Measurements from ENCODE around the gene UBE2G1. TPM values are rescaled to one million over a fixed set of nuclear protein-coding genes. Genes with fewer than 3 reads are reported as not detected.

The UBE2G1 gene
- total and polyA plus RNA-seq, 4 donors = 8.0 to 47.5 (median 34.4) TPM

DNA sequence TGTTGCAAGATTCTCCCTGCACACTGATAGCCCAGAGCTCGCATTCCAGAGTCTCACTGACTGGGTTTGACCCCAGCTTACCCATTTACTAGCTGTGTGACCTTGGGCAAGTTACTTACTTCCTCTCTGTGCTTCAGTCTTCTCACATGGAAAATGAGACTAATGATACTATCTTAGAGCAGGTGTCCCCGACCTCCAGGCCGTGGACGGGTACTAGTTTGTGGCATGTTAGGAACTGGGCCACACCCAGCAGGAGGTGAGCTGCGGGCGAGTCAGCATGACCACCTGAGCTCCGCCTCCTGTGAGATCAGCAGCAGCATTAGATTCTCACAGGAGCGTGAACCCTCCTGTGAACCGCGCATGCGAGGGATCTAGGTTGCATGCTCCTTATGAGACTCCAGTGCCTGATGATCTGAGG is 118.5 kb downstream of the UBE2G1 start:
- DNase-seq (no peak), ATAC-seq (ENCODE audit: insufficient read depth, low FRiP score) (no peak)
- Histone ChIP-seq H3K9ac (ENCODE audit: insufficient read depth in 1 of 2, low read length in 2 of 2) (no peak overlapping the region), H3K27ac (ENCODE audit: low read depth in 1 of 2, low read length in 1 of 2) (peak overlapping the region in 1 of 2 donors; percentile 57), H3K4me1 (ENCODE audit: control insufficient read depth in 5 of 5, insufficient read depth in 5 of 5, low read length in 5 of 5) (peaks cover 4 to 13% (median 5%) of the 10 kb centered on the region in 5 donors), H3K36me3 (ENCODE audit: control insufficient read depth in 4 of 4, insufficient read depth in 4 of 4, low read length in 4 of 4) (peaks cover 0 to 4% (median under 1%) of the 10 kb centered on the region in 4 donors), H3K27me3 (ENCODE audit: control insufficient read depth in 3 of 3, insufficient read depth in 3 of 3, low read length in 2 of 3) (no peaks in the 10 kb centered on the region), H3K9me3 (ENCODE audit: control insufficient read depth in 4 of 4, insufficient read depth in 3 of 4, low read length in 3 of 4) (no peaks in the 10 kb centered on the region), H3K4me3 (no peak overlapping the region)
- 80 to 88% methylated on average over 11 of the region's 11 CpGs for WGBS, 2 donors
- TF ChIP-seq, protein P1, sequence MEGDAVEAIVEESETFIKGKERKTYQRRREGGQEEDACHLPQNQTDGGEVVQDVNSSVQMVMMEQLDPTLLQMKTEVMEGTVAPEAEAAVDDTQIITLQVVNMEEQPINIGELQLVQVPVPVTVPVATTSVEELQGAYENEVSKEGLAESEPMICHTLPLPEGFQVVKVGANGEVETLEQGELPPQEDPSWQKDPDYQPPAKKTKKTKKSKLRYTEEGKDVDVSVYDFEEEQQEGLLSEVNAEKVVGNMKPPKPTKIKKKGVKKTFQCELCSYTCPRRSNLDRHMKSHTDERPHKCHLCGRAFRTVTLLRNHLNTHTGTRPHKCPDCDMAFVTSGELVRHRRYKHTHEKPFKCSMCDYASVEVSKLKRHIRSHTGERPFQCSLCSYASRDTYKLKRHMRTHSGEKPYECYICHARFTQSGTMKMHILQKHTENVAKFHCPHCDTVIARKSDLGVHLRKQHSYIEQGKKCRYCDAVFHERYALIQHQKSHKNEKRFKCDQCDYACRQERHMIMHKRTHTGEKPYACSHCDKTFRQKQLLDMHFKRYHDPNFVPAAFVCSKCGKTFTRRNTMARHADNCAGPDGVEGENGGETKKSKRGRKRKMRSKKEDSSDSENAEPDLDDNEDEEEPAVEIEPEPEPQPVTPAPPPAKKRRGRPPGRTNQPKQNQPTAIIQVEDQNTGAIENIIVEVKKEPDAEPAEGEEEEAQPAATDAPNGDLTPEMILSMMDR (IDR thresholded peaks at IDR 0.05; ENCODE audit: control extremely low read depth, extremely low read depth) = no peak

GRCh38 chr17:4247361-4247970 is 119.0 kb downstream of the UBE2G1 start:
- Histone ChIP-seq H3K36me3 (ENCODE audit: control insufficient read depth in 4 of 4, insufficient read depth in 4 of 4, low read length in 4 of 4) (peaks cover 0 to 4% (median under 1%) of the 10 kb centered on the region in 4 donors), H3K4me1 (ENCODE audit: control insufficient read depth in 5 of 5, insufficient read depth in 5 of 5, low read length in 5 of 5) (peaks cover 4 to 13% (median 5%) of the 10 kb centered on the region in 5 donors), H3K9me3 (ENCODE audit: control insufficient read depth in 4 of 4, insufficient read depth in 3 of 4, low read length in 3 of 4) (no peaks in the 10 kb centered on the region), H3K27me3 (ENCODE audit: control insufficient read depth in 3 of 3, insufficient read depth in 3 of 3, low read length in 2 of 3) (no peaks in the 10 kb centered on the region), H3K4me3 (no peak overlapping the region), H3K27ac (ENCODE audit: low read depth in 1 of 2, low read length in 1 of 2) (peak overlapping the region in 1 of 2 donors; percentile 57), H3K9ac (ENCODE audit: insufficient read depth in 1 of 2, low read length in 2 of 2) (peak overlapping the region in 1 of 2 donors; percentile 20)
- DNase-seq (no peak), ATAC-seq (ENCODE audit: insufficient read depth, low FRiP score) (no peak)
- TF ChIP-seq, protein P1 (IDR thresholded peaks at IDR 0.05; ENCODE audit: control extremely low read depth, extremely low read depth) = no peak
- WGBS, 2 donors = 72 to 87% methylated on average over 5 of the region's 5 CpGs

GRCh38 chr17:4246674-4247073 is 119.8 kb downstream of the UBE2G1 start:
- Histone ChIP-seq H3K27ac (ENCODE audit: low read depth in 1 of 2, low read length in 1 of 2) (no peak overlapping the region), H3K9me3 (ENCODE audit: control insufficient read depth in 4 of 4, insufficient read depth in 3 of 4, low read length in 3 of 4) (no peaks in the 10 kb centered on the region), H3K27me3 (ENCODE audit: control insufficient read depth in 3 of 3, insufficient read depth in 3 of 3, low read length in 2 of 3) (no peaks in the 10 kb centered on the region), H3K4me3 (no peak overlapping the region), H3K9ac (ENCODE audit: insufficient read depth in 1 of 2, low read length in 2 of 2) (no peak overlapping the region), H3K36me3 (ENCODE audit: control insufficient read depth in 4 of 4, insufficient read depth in 4 of 4, low read length in 4 of 4) (peaks cover 0 to 8% (median 4%) of the 10 kb centered on the region in 4 donors), H3K4me1 (ENCODE audit: control insufficient read depth in 5 of 5, insufficient read depth in 5 of 5, low read length in 5 of 5) (peaks cover 4 to 13% (median 5%) of the 10 kb centered on the region in 5 donors)
- TF ChIP-seq, protein P1 (IDR thresholded peaks at IDR 0.05; ENCODE audit: control extremely low read depth, extremely low read depth) = no peak
- DNase-seq = no peak
- no peak for ATAC-seq (ENCODE audit: insufficient read depth, low FRiP score)
- 95 to 97% methylated on average over 5 of the region's 5 CpGs for WGBS, 2 donors

Data from lung (tissue), 12 donors.